GDM1 (cell line): ENCODE data around the gene CMAS.
"Not testable (repeated sequence)": the region's sequence is repeated elsewhere in the genome, so short reads cannot be mapped to it uniquely, and the experiment has no call there.

ENCODE experiments used
- DNase-seq: peaks from one replicate; lab custom pipeline; 2025; lab: John Stamatoyannopoulos, UW

CMAS gene

GRCh38 chr12:22046090-22046967 lies at the start of gene CMAS:
CMAS (plus strand) TSS chr12:22046218; CDS start chr12:22046304, 86 bp downstream.
- DNase-seq, result peak; percentile 42

- DNase-seq, result no peak
Measured at GRCh38 chr12:21998295-21998694, 47.7 kb upstream of the CMAS start.

DNA sequence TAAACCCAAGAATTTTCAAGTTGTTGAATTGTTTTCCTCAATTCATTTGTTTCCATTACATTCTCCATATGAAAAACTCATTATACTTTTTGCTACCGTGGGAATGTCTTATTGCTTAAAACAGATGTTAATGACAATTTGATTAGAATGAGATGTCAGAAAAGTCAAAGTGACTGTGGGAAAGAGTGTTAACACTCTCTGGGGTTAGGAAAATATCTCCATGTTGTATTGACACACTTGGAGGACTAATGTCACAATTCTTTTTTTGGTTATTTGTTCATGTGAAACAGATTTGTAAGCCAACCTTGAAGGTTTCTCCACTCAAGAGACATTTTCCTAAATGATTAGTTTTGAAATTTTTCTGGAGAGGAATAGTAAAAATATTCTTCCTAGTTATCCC lies 47.2 kb upstream of the CMAS start:
- DNase-seq, result no peak

- no peak for DNase-seq
Measured at GRCh38 chr12:22002430-22002829, 43.6 kb upstream of the CMAS start.

DNA sequence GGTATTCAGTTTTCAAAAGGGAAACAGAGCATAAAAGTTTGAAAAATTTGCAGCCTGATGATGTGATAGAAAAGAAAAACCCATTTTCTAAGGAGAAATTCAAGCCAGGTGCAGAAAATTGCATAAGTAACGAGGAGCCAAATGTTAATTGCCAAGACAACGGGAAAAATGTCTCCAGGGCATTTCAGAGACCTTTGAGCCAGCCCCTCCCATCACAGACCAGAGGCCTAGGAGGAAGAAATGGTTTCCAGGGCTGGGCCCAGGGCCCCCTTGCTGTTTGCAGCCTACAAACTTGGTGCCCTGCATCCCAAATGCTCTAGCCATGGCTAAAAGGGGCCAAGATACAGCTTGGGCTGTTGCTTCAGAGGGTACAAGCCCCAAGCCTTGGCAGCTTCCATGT lies 38.2 kb upstream of the CMAS start:
- DNase-seq, result not testable (repeated sequence)

GRCh38 chr12:22008196-22008595 lies 37.8 kb upstream of the CMAS start:
- no peak for DNase-seq

DNA sequence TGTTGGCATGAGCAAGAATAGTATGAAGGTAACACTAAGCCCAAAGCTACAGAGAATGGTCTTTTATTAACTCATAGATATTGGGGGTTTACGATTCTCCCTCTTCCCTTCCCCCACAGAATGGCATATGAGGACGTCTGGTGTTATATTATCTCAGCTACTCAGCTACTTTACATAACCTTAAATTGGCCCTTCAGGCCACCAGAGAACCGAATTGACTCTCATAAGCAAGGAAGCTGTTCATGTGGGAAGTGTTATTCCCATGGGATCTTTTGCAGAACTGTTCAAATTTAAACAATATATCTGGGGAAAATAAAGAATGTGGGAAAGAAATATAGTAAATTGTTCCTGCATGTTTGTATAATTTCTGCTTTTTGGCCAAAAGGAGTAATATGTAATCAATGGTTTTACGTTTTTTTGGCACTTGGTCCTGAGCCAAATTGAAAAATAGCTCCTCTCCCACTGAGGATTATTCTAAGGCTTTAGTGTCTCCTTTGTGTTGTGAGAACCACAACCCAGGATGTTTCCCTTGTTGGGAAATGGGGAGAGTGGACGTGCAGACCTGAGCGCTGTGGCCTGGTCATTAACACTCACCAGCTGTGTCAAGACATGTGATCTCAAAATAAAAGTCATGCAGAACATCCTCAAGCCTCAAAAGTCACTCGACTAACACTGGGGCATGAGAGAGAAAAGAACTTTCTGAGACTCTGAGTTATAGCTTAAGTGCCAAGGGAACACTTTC lies 31.8 kb upstream of the CMAS start:
- DNase-seq, result no peak

DNA sequence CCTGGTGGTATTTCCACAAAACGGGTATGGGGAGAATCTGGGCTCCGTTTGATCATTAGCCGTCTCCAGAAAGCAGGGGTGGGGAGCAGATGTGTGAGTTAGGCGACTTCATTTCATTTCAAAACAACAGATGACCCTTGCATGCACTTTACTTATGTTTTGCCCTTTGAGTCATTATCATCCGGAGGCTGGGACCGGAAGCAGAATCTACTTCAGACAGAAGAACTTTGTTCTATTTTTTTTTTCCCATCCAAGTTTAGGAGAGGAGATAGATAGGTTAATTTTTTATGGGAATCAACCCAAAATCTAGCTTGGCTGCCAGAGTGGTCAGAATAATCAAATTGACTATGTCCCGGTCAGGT lies 31.3 kb upstream of the CMAS start:
- DNase-seq, result no peak

DNA sequence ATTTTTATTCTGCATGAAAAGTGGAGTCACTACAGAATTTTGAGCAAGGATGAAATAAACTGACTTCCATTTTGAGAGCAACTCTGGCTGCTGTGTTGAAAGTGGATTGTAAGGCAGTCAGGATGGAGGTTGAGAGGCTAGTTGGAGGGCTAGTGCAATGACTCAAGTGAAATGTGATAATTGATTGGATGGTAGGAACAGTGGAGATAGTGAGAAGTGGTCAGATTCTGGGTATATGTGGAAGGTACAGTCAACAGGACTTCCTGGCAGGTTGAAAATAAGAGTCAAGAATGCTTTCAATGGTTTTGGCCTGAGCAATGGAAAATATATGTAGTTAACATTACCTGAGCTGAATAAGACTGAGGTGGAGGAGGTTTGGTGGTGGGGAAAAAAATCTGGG lies 29.0 kb upstream of the CMAS start:
- no peak for DNase-seq

GRCh38 chr12:22018860-22019259 lies 27.2 kb upstream of the CMAS start:
- DNase-seq, result no peak

GRCh38 chr12:22023489-22023888 lies 22.5 kb upstream of the CMAS start:
- DNase-seq, result not testable (repeated sequence)

DNA sequence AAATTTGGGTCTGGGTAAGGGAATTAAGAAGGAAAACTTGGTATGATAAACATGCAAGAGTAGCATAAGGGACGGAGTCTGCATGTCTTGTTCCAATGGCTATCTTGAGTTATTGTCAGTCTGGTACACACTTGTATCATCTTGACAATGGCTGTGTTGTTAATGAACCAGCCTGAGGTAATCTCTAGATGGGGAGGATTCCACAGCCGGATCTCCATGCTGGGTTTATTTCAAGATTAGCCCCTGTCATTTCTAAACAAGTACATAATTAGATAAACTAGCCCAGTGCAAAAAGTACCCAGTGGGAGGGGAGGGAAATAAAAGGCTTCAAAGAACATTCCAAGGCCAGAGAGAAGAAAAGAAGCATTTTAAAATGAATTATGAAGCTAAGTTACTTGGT lies 16.5 kb upstream of the CMAS start:
- no peak for DNase-seq

DNA sequence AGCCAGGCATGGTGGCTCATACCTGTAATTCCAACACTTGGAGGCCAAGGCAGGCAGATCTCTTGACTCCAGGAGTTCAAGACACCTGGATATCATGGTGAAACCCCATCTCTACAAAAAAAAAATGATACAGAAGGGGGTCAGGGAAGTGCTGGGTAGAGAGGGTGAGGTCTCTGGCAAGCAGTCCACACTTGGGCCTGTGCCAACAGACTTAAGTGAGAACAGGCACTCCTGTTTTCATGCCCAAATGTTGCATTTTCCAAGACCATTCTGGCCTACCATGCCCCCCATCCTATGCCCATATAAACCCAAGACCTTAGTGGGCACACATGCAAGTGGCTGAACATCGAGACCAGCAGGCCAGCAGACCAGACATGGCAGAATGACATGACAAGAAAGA lies 16.0 kb upstream of the CMAS start:
- no peak for DNase-seq

- no peak for DNase-seq
Measured at GRCh38 chr12:22032732-22033131, 13.3 kb upstream of the CMAS start.

DNA sequence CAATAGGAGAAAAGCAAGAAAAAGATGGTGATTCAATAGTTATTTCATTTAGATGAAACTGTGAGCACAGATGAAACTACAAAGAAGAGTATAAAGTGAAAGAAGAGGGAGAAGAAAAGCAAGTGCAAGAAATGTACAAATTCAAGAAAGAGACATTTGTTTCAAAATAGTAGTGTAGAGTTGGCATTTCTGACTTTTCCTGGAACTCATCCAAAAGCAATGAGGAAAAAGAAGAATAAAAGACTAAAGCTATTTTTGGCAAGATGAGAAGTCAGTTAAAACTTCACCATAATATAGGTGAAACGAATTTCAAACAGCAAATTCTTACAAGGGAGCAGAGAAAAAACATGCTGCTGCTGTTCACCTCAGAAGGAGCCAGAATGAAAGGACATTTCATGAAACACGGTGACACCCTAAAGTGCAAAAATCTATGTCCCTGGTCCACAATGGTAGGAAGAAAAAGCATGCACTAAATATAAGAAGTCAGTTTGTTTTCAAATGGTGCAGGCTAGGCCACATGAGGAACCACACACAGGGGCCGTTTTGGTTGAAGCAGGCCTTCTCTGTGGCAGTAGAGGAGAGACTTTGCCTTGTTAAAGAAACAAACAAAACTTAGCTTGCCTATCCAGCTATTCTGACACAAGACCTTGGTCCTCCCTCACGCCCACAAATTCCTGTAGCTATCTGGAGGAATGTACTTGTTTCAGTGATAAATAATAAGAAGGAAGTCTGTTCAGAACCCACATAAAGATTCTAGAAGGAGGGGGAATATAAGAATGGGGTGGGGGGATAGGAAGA lies 11.1 kb upstream of the CMAS start:
- DNase-seq, result no peak

DNA sequence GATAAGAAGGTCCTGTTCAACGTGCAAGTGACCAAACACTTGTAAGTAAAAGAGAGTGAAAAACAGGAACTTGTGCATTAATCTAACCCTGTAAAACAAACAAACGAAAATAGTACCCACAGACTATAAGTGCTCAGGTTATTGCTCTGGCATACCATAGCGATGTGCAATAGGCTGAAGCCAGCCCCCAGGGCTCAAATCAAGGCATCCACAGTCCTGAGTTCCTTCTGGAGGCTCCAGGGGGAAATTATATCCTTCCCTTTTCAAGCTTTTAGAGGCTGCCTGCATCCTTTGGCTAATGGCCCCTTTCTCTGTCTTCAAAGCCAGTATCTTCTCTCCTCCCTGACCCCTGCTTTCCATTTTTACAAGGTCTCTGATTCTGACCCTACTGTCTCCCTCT lies 8.1 kb upstream of the CMAS start:
- no peak for DNase-seq

GRCh38 chr12:22038734-22039133 lies 7.3 kb upstream of the CMAS start:
- DNase-seq, result no peak

- no peak for DNase-seq
Measured at GRCh38 chr12:22039361-22039760, 6.7 kb upstream of the CMAS start.

GRCh38 chr12:22042976-22043669 lies 2.9 kb upstream of the CMAS start:
- no peak for DNase-seq

DNA sequence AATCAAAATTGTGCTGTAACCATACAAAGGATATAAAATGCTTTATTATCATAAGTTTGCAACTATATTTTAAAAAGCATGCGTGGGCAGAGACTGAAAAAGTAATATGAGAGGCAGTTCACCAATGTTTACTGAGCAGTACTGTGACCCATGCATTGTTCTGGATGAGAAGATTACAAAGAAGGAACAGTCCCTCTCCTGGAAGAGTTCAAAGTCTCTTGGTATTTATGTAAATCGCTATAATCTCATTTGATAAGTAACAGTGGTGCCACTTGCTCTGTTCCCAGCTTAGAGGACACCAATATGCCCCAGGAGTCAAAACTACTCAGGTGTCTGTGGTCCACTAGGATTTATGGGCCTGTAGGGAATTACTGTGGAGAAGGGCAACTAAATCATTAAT lies 2.1 kb upstream of the CMAS start:
- no peak for DNase-seq

- DNase-seq, result no peak
Measured at GRCh38 chr12:22044391-22044790, 1.6 kb upstream of the CMAS start.

GRCh38 chr12:22046968-22047390 lies 961 bp downstream of the CMAS start:
- no peak for DNase-seq
